ENCODE measurements around the gene C7.

DNA sequence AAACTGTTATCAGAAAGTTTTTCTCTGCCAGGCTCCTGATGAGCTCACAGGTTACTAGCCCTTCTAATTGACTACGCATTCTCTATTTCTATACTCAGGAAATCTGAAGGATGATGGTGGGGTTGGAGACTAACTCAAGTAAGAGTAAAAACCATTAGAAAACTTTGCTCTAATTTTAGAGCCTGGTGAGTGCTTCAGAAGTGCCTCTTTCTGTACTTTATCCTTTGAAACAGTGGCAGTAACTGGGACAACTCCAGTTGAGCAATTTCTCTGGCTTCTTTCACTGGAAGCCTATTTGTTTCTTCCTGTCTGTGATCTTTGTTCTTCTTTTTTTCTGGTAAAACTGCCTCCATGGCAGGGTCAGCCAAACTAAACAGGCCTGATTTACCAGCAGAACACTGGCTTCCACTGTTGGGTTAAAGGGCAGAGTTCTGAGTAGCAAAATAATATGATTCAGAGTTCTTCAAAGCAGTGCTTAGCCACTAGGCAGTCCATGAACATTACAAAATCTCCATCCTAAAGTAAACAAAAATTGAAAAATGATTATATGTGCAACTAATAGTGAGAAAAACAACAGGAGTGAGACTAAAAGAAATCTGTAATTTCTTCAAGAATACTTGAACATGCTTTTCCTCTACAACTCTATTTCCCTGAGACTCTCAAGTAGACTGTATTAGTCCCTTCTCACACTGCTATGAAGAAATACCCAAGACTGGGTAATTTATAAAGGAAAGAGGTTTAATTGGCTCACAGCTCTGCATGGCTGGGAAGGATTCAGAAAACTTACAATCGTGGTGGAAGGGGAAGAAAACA, 82.1 kb downstream of the C7 start:
- TF ChIP-seq, protein P1, sequence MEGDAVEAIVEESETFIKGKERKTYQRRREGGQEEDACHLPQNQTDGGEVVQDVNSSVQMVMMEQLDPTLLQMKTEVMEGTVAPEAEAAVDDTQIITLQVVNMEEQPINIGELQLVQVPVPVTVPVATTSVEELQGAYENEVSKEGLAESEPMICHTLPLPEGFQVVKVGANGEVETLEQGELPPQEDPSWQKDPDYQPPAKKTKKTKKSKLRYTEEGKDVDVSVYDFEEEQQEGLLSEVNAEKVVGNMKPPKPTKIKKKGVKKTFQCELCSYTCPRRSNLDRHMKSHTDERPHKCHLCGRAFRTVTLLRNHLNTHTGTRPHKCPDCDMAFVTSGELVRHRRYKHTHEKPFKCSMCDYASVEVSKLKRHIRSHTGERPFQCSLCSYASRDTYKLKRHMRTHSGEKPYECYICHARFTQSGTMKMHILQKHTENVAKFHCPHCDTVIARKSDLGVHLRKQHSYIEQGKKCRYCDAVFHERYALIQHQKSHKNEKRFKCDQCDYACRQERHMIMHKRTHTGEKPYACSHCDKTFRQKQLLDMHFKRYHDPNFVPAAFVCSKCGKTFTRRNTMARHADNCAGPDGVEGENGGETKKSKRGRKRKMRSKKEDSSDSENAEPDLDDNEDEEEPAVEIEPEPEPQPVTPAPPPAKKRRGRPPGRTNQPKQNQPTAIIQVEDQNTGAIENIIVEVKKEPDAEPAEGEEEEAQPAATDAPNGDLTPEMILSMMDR (IDR thresholded peaks at IDR 0.05): no peak
- peak; percentile 71 for TF ChIP-seq EP300 (IDR thresholded peaks at IDR 0.05)
